HepG2 (cell line): ENCODE results near the gene LATS2. TPM values are rescaled to one million over a fixed set of nuclear protein-coding genes. Genes with fewer than 3 reads are reported as not detected.

ENCODE experiments used
- FIP1L1 ChIP-seq: fragments of 200-400 bp; formaldehyde crosslinking; IDR thresholded peaks from 2 replicates; pipeline ENCODE4 v1.6.1; 2018; ENCODE audit warnings: low read depth, mild to moderate bottlenecking, low read length, moderate library complexity, borderline replicate concordance; ENCODE audit not compliant: insufficient read depth
- GATAD2A ChIP-seq: IDR thresholded peaks from 2 replicates; pipeline ENCODE4 v1.6.1; 2016
- IRF2 ChIP-seq: IDR thresholded peaks from 2 replicates; pipeline ENCODE4 v1.6.1; 2018; ENCODE audit warnings: missing genetic modification reagents, missing compliant biosample characterization
- POGZ ChIP-seq: sonication (generic); formaldehyde crosslinking; IDR thresholded peaks from 2 replicates; pipeline ENCODE4 v1.4.0; 2020; ENCODE audit warnings: mild to moderate bottlenecking, missing genetic modification reagents
- SUZ12 ChIP-seq: fragments of 150-350 bp; IDR thresholded peaks from 2 replicates; pipeline ENCODE4 v1.6.1; 2014; ENCODE audit warnings: low read depth, low read length
- THAP11 ChIP-seq: IDR thresholded peaks from 2 replicates; pipeline ENCODE4 v1.6.1; 2016; ENCODE audit warnings: missing biosample characterization, missing genetic modification reagents
- ZBTB8A ChIP-seq: sonication (generic); formaldehyde crosslinking; IDR thresholded peaks from 2 replicates; pipeline ENCODE4 v1.4.0; 2020; ENCODE audit warnings: mild to moderate bottlenecking, low read depth, missing genetic modification reagents, borderline replicate concordance
- ZKSCAN5 ChIP-seq: sonication (generic); formaldehyde crosslinking; IDR thresholded peaks from 2 replicates; pipeline ENCODE4 v1.5.1; 2020; ENCODE audit warnings: mild to moderate bottlenecking, missing genetic modification reagents
- ZKSCAN8 ChIP-seq: IDR thresholded peaks from 2 replicates; pipeline ENCODE4 v1.6.1; 2016; ENCODE audit warnings: borderline replicate concordance, missing genetic modification reagents, missing compliant biosample characterization
- ZNF292 ChIP-seq: sonication (generic); formaldehyde crosslinking; IDR thresholded peaks from 2 replicates; pipeline ENCODE4 v1.8.1; 2022; ENCODE audit warnings: mild to moderate bottlenecking, low read depth, missing genetic modification reagents, borderline replicate concordance
- ZNF550 ChIP-seq: sonication (generic); formaldehyde crosslinking; IDR thresholded peaks from 2 replicates; pipeline ENCODE4 v1.4.0; 2020; ENCODE audit warnings: mild to moderate bottlenecking, missing genetic modification reagents, borderline replicate concordance
- ZNF557 ChIP-seq: sonication (generic); formaldehyde crosslinking; IDR thresholded peaks from 2 replicates; pipeline ENCODE4 v1.4.0; 2020; ENCODE audit warnings: missing genetic modification reagents
- ZNF776 ChIP-seq: sonication (generic); formaldehyde crosslinking; IDR thresholded peaks from 2 replicates; pipeline ENCODE4 v1.4.0; 2020; ENCODE audit warnings: mild to moderate bottlenecking, missing genetic modification reagents
- polyA plus RNA-seq, 8 experiments: library from polyadenylated mRNA; depleted of rRNA in 3 of 8; stranded (reverse) in 7 of 8; unstranded in 1 of 8; fragments of >200 nt; fragmentation: Illumina TruSeq in 4 of 8; extraction: Trizol in 4 of 8; gene quantifications; 2 replicates each; pipeline versions ENCODE4 v1.2.1 to v1.2.3, GENCODE V29; 2011 to 2016; ENCODE audit warnings: low read depth in 4 of 8, missing spikeins in 1 of 8, mixed read lengths in 1 of 8; ENCODE audit not compliant: insufficient read depth in 1 of 8
- total RNA-seq, 5 experiments: library from RNA; depleted of rRNA; stranded (reverse); fragments of >200 nt; fragmentation: Illumina TruSeq; extraction: Trizol; gene quantifications; 2 replicates each; pipeline ENCODE4 v1.2.3, GENCODE V29; 2016; ENCODE audit warnings: low read depth in 1 of 5
- TF ChIP-seq, protein P1 (sequence below): IDR thresholded peaks from 2 replicates; pipeline ENCODE4 v1.6.1; 2016; ENCODE audit warnings: missing compliant biosample characterization, missing genetic modification reagents, borderline replicate concordance
- TF ChIP-seq, protein P2 (sequence below): IDR thresholded peaks from 2 replicates; pipeline ENCODE4 v1.6.1; 2012; ENCODE audit warnings: inconsistent platforms
- TF ChIP-seq, protein P3 (sequence below): sonication (generic); formaldehyde crosslinking; IDR thresholded peaks from 2 replicates; pipeline ENCODE4 v1.4.0; 2020; ENCODE audit warnings: mild to moderate bottlenecking, missing genetic modification reagents, borderline replicate concordance
- TF ChIP-seq, protein P4 (sequence below): sonication (generic); formaldehyde crosslinking; IDR thresholded peaks from 2 replicates; pipeline ENCODE4 v1.9.0; 2021; ENCODE audit warnings: missing genetic modification reagents, borderline replicate concordance
- TF ChIP-seq, protein P5 (sequence below): sonication (generic); formaldehyde crosslinking; conservative IDR thresholded peaks from 2 replicates; pipeline ENCODE4 v1.4.0; 2020; ENCODE audit warnings: missing genetic modification reagents

The LATS2 gene
- total and polyA plus RNA-seq, 2 of the 13 experiments (the other 11 are each of a cell fraction or from before 2014, with no cell fraction given) = 7.3 to 8.5 TPM

DNA sequence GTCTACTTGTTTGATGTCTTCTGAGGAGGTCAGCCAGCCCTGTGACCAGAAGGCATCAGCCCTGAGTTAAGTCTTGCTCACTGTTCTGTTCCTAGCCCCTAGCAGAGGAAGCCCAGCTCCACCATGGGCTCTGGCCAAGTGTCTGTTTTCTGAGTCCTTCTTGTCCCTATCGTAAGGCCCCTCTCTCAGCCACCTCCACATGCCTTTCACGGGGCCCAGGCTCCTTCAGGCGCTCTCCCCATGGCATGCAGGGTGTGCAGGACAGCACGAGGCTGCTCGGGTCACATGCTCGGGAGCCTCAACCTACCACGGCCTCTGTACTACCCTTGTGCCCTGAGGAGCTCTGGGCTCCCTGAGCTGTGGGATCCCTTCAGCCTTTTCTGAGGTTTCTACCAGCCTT lies 47.8 kb upstream of the LATS2 start (continued):
- no peak for TF ChIP-seq ZNF776 (CRISPR knock-in tag)
- TF ChIP-seq, protein P1, sequence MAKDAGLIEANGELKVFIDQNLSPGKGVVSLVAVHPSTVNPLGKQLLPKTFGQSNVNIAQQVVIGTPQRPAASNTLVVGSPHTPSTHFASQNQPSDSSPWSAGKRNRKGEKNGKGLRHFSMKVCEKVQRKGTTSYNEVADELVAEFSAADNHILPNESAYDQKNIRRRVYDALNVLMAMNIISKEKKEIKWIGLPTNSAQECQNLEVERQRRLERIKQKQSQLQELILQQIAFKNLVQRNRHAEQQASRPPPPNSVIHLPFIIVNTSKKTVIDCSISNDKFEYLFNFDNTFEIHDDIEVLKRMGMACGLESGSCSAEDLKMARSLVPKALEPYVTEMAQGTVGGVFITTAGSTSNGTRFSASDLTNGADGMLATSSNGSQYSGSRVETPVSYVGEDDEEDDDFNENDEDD = peak; percentile 38; the same call in 1 of the 2 replicates
- TF ChIP-seq GATAD2A (CRISPR knock-in tag) = no peak
- no peak for TF ChIP-seq POGZ (CRISPR knock-in tag)
- TF ChIP-seq, protein P2, sequence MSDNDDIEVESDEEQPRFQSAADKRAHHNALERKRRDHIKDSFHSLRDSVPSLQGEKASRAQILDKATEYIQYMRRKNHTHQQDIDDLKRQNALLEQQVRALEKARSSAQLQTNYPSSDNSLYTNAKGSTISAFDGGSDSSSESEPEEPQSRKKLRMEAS = peak; percentile 70
- TF ChIP-seq THAP11 (CRISPR knock-in tag) = no peak
- TF ChIP-seq, protein P3, sequence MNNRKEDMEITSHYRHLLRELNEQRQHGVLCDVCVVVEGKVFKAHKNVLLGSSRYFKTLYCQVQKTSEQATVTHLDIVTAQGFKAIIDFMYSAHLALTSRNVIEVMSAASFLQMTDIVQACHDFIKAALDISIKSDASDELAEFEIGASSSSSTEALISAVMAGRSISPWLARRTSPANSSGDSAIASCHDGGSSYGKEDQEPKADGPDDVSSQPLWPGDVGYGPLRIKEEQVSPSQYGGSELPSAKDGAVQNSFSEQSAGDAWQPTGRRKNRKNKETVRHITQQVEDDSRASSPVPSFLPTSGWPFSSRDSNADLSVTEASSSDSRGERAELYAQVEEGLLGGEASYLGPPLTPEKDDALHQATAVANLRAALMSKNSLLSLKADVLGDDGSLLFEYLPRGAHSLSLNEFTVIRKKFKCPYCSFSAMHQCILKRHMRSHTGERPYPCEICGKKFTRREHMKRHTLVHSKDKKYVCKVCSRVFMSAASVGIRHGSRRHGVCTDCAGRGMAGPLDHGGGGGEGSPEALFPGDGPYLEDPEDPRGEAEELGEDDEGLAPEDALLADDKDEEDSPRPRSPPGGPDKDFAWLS = no peak
- TF ChIP-seq, protein P4, sequence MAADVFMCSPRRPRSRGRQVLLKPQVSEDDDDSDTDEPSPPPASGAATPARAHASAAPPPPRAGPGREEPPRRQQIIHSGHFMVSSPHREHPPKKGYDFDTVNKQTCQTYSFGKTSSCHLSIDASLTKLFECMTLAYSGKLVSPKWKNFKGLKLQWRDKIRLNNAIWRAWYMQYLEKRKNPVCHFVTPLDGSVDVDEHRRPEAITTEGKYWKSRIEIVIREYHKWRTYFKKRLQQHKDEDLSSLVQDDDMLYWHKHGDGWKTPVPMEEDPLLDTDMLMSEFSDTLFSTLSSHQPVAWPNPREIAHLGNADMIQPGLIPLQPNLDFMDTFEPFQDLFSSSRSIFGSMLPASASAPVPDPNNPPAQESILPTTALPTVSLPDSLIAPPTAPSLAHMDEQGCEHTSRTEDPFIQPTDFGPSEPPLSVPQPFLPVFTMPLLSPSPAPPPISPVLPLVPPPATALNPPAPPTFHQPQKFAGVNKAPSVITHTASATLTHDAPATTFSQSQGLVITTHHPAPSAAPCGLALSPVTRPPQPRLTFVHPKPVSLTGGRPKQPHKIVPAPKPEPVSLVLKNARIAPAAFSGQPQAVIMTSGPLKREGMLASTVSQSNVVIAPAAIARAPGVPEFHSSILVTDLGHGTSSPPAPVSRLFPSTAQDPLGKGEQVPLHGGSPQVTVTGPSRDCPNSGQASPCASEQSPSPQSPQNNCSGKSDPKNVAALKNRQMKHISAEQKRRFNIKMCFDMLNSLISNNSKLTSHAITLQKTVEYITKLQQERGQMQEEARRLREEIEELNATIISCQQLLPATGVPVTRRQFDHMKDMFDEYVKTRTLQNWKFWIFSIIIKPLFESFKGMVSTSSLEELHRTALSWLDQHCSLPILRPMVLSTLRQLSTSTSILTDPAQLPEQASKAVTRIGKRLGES (CRISPR knock-in tag) = no peak
- no peak for TF ChIP-seq FIP1L1
- TF ChIP-seq, protein P5, sequence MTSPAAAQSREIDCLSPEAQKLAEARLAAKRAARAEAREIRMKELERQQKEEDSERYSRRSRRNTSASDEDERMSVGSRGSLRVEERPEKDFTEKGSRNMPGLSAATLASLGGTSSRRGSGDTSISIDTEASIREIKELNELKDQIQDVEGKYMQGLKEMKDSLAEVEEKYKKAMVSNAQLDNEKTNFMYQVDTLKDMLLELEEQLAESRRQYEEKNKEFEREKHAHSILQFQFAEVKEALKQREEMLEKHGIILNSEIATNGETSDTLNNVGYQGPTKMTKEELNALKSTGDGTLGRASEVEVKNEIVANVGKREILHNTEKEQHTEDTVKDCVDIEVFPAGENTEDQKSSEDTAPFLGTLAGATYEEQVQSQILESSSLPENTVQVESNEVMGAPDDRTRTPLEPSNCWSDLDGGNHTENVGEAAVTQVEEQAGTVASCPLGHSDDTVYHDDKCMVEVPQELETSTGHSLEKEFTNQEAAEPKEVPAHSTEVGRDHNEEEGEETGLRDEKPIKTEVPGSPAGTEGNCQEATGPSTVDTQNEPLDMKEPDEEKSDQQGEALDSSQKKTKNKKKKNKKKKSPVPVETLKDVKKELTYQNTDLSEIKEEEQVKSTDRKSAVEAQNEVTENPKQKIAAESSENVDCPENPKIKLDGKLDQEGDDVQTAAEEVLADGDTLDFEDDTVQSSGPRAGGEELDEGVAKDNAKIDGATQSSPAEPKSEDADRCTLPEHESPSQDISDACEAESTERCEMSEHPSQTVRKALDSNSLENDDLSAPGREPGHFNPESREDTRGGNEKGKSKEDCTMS = no peak
- TF ChIP-seq ZNF550 (CRISPR knock-in tag) = no peak
- no peak for TF ChIP-seq SUZ12
- no peak for TF ChIP-seq ZKSCAN8
- no peak for TF ChIP-seq ZNF292 (CRISPR knock-in tag)
- TF ChIP-seq ZNF557 (CRISPR knock-in tag) = no peak
- no peak for TF ChIP-seq ZBTB8A
- TF ChIP-seq IRF2 (CRISPR knock-in tag) = no peak
- TF ChIP-seq ZKSCAN5 (CRISPR knock-in tag) = no peak
